NB4 (cell line): Measurements from ENCODE around the gene GMIP.
"Not testable (repeated sequence)": the region's sequence is repeated elsewhere in the genome, so short reads cannot be mapped to it uniquely, and the experiment has no call there.

Experiments used
- DNase-seq: peaks from one replicate; pipeline ENCODE4 v3.0.0; 2010; ENCODE audit warnings: low read depth
- H3K4me3 ChIP-seq: one replicate; pipeline ENCODE4 v1.5.1; 2011; ENCODE audit warnings: mild to moderate bottlenecking, low read depth, low read length, moderate library complexity
- CTCF ChIP-seq: IDR thresholded peaks from one replicate; pipeline ENCODE4 v1.5.1; 2012; ENCODE audit warnings: low read depth, low read length
- MAX ChIP-seq: IDR thresholded peaks from 2 replicates; pipeline ENCODE4 v1.6.1; 2011; ENCODE audit warnings: low read depth, low read length
- MYC ChIP-seq: IDR thresholded peaks from 2 replicates; pipeline ENCODE4 v1.6.1; 2011; ENCODE audit warnings: low read depth, low read length
- POLR2A ChIP-seq: IDR thresholded peaks from 2 replicates; pipeline ENCODE4 v1.6.1; 2011; ENCODE audit warnings: mild to moderate bottlenecking; ENCODE audit not compliant: insufficient read length; ENCODE audit errors: extremely low read depth

The GMIP gene

GRCh38 chr19:19610376-19611202, 32.9 kb downstream of the GMIP start:
- no peak overlapping the region for H3K4me3 ChIP-seq
- DNase-seq, result no peak
- no peak for TF ChIP-seq MYC
- no peak for TF ChIP-seq CTCF
- no peak for TF ChIP-seq MAX
- TF ChIP-seq POLR2A, result no peak

- not testable (repeated sequence) for H3K4me3 ChIP-seq, DNase-seq
Measured at GRCh38 chr19:19606686-19607085, 36.8 kb downstream of the GMIP start.

- H3K4me3 ChIP-seq, result no peak overlapping the region
- peak; percentile 40 for DNase-seq
- no peak for TF ChIP-seq MAX
- no peak for TF ChIP-seq CTCF
- TF ChIP-seq POLR2A, result no peak
- no peak for TF ChIP-seq MYC
Measured at GRCh38 chr19:19606021-19606420, 37.4 kb downstream of the GMIP start.

GRCh38 chr19:19602713-19603324, 40.6 kb downstream of the GMIP start:
- H3K4me3 ChIP-seq, result no peak overlapping the region
- no peak for DNase-seq
- TF ChIP-seq CTCF (no peak), POLR2A (no peak), MAX (no peak)

- no peak for DNase-seq
- TF ChIP-seq MAX (no peak), POLR2A (no peak), MYC (no peak), CTCF (no peak)
Measured at GRCh38 chr19:19602136-19602712, 41.2 kb downstream of the GMIP start.

GRCh38 chr19:19600793-19601330, 42.6 kb downstream of the GMIP start:
- DNase-seq, result no peak
- H3K4me3 ChIP-seq, result no peak overlapping the region
- TF ChIP-seq POLR2A (no peak), CTCF (no peak), MAX (no peak), MYC (no peak)

More at GRCh38 chr19:19602136-19602712, 41.2 kb downstream of the GMIP start:
- no peak overlapping the region for H3K4me3 ChIP-seq

- not testable (repeated sequence) for DNase-seq, H3K4me3 ChIP-seq
Measured at GRCh38 chr19:19598728-19599451, 44.6 kb downstream of the GMIP start.
